Spleen (tissue), 11 donors: Measurements from ENCODE around the gene NFU1. TPM values are rescaled to one million over a fixed set of nuclear protein-coding genes. Genes with fewer than 3 reads are reported as not detected.

Experiments
- DNase-seq: peaks from one replicate; pipeline ENCODE4 v3.0.0-alpha.2; 2020
- H3K27ac ChIP-seq, 8 donors: fragments of 200-600 bp; sonication (generic) in 7 of 8; 1 replicate in 4 of 8; 2 replicates in 4 of 8; pipeline versions ENCODE4 v1.5.0 to v1.8.0; 2016 to 2021; ENCODE audit warnings: inconsistent platforms in 4 of 8, mild to moderate bottlenecking in 4 of 8, moderate library complexity in 1 of 8
- H3K27me3 ChIP-seq, 7 donors: fragments of 200-600 bp; sonication (generic) in 6 of 7; replicated peaks in 1 of 7; 1 replicate in 4 of 7; 2 replicates in 3 of 7; pipeline versions ENCODE4 v1.5.0 to v1.8.0; 2016 to 2021; ENCODE audit warnings: inconsistent platforms in 3 of 7, mild to moderate bottlenecking in 1 of 7
- H3K36me3 ChIP-seq, 6 donors: fragments of 200-600 bp; sonication (generic) in 5 of 6; 1 replicate in 4 of 6; 2 replicates in 2 of 6; pipeline versions ENCODE4 v1.5.0 to v1.8.0; 2016 to 2021; ENCODE audit warnings: inconsistent platforms in 2 of 6
- H3K4me1 ChIP-seq, 6 donors: fragments of 200-600 bp; sonication (generic) in 5 of 6; 1 replicate in 3 of 6; 2 replicates in 3 of 6; pipeline versions ENCODE4 v1.5.0 to v1.8.0; 2016 to 2021; ENCODE audit warnings: inconsistent platforms in 3 of 6
- H3K4me3 ChIP-seq, 8 donors: fragments of 200-600 bp; sonication (generic) in 7 of 8; 1 replicate in 4 of 8; 2 replicates in 4 of 8; pipeline versions ENCODE4 v1.5.0 to v1.8.0; 2016 to 2021; ENCODE audit warnings: inconsistent platforms in 4 of 8, mild to moderate bottlenecking in 4 of 8, moderate library complexity in 2 of 8
- H3K9me3 ChIP-seq, 8 donors: fragments of 200-600 bp; sonication (generic) in 7 of 8; 1 replicate in 4 of 8; 2 replicates in 4 of 8; pipeline versions ENCODE4 v1.5.0 to v1.8.0; 2016 to 2021; ENCODE audit warnings: inconsistent platforms in 4 of 8
- CTCF ChIP-seq, 11 experiments: fragments of 200-600 bp in 7 of 11; fragments of 450-650 bp in 4 of 11; sonication (generic) in 4 of 11; IDR thresholded peaks in 8 of 11; conservative IDR thresholded peaks in 3 of 11; 1 replicate in 7 of 11; 2 replicates in 4 of 11; pipeline versions ENCODE4 v1.4.0 to v1.8.0; 2016 to 2021; ENCODE audit warnings: antibody characterized with exemption in 11 of 11, inconsistent platforms in 4 of 11, mild to moderate bottlenecking in 1 of 11
- POLR2A ChIP-seq, 3 donors: fragments of 450-650 bp; IDR thresholded peaks; one replicate each; pipeline ENCODE4 v1.5.1; 2017; ENCODE audit warnings: antibody characterized with exemption in 3 of 3, mild to moderate bottlenecking in 1 of 3
- POLR2AphosphoS5 ChIP-seq, 3 donors: sonication (generic); formaldehyde crosslinking; IDR thresholded peaks; one replicate each; pipeline ENCODE4 v1.5.1; 2017; ENCODE audit warnings: antibody characterized with exemption in 3 of 3
- WGBS, 5 donors: extraction: QIAGEN DNeasy Blood & Tissue Kit in 3 of 5; methylation state at CpG; one replicate each; pipeline versions ENCODE4 v1.1.5 to v1.1.7; 2013 to 2018; 5-methylcytosine and 5-hydroxymethylcytosine counted together
- intact Hi-C: fragments of 100-400 bp; cut with DNase I; formaldehyde crosslinking; loops from one replicate; pipeline ENCODE4 v1.15.0; 2023; ENCODE audit warnings: low total_unique reads
- polyA plus RNA-seq, 3 donors: library from polyadenylated mRNA; stranded (reverse); fragments of 200-250 nt; gene quantifications; one replicate each; pipeline ENCODE4 v1.2.1, GENCODE V29; 2013
- total RNA-seq, 7 donors: library from RNA; depleted of rRNA in 3 of 7; stranded (reverse); fragments of >200 nt in 3 of 7; fragmentation: NEBNext Ultra II Directional in 4 of 7; extraction: Animal tissue kit (Norgen Biotek cat#: 25700) in 4 of 7; gene quantifications; one replicate each; pipeline versions ENCODE4 v1.1.0 to v1.2.1, GENCODE V29; 2016 to 2021
- donor health status: healthy with polysubstance abuse.
- donor health status: DM: no; HTN: no; CAD: no; lungs with moderate emphysema.
- donor health status: DM: no; HTN: no; CAD: no.
- donor health status: Bipolar disorder and iron deficiency.
- donor health status: healthy.
- donor health status: DM: no; HTN: no; CAD: no.
- donor health status: DM: yes; HTN: yes; CAD: no.

The NFU1 gene
- total and polyA plus RNA-seq, 10 donors: 24.8 to 53.0 (median 33.2) TPM

- intact Hi-C loops: no loop called here
- no peak overlapping the region for H3K4me3 ChIP-seq
- no peaks in the 10 kb centered on the region for H3K9me3 ChIP-seq
- no peak overlapping the region for H3K27ac ChIP-seq
- TF ChIP-seq POLR2AphosphoS5 (IDR thresholded peaks at IDR 0.05) (no peak), CTCF (IDR thresholded peaks at IDR 0.05 in 8 of 11, conservative IDR thresholded peaks at IDR 0.05 in 3 of 11) (no peak), POLR2A (IDR thresholded peaks at IDR 0.05) (no peak)
- no peak for DNase-seq
- H3K36me3 ChIP-seq: peaks cover 0 to 62% (median 2%) of the 10 kb centered on the region in 6 donors
- H3K27me3 ChIP-seq: no peaks in the 10 kb centered on the region
- WGBS, 5 donors: 86 to 100% (median 89%) methylated on average over 1 of the region's 1 CpG
- peaks cover 0 to 17% (median 0%) of the 10 kb centered on the region in 6 donors for H3K4me1 ChIP-seq
These were observed 44.2 kb upstream of the NFU1 start for GRCh38 chr2:69481421-69481820.

GRCh38 chr2:69477627-69478026, 40.4 kb upstream of the NFU1 start:
- intact Hi-C loops: no loop called here
- no peak for DNase-seq
- TF ChIP-seq POLR2A (IDR thresholded peaks at IDR 0.05) (no peak), POLR2AphosphoS5 (IDR thresholded peaks at IDR 0.05) (no peak), CTCF (IDR thresholded peaks at IDR 0.05 in 8 of 11, conservative IDR thresholded peaks at IDR 0.05 in 3 of 11) (no peak)
- peaks cover 0 to 68% (median 2%) of the 10 kb centered on the region in 6 donors for H3K36me3 ChIP-seq
- H3K27me3 ChIP-seq: no peaks in the 10 kb centered on the region
- peaks cover 0 to 16% (median 0%) of the 10 kb centered on the region in 6 donors for H3K4me1 ChIP-seq
- no peak overlapping the region for H3K27ac ChIP-seq
- H3K4me3 ChIP-seq: no peak overlapping the region
- H3K9me3 ChIP-seq: no peaks in the 10 kb centered on the region
- WGBS, 5 donors: 44 to 60% (median 56%) methylated on average over 1 of the region's 1 CpG

GRCh38 chr2:69474688-69475087, 37.5 kb upstream of the NFU1 start:
- Histone ChIP-seq H3K36me3 (peaks cover 0 to 39% (median 3%) of the 10 kb centered on the region in 6 donors), H3K9me3 (no peaks in the 10 kb centered on the region), H3K4me3 (no peak overlapping the region), H3K27ac (no peak overlapping the region), H3K4me1 (peaks cover 0 to 16% (median 0%) of the 10 kb centered on the region in 6 donors), H3K27me3 (no peaks in the 10 kb centered on the region)
- TF ChIP-seq POLR2AphosphoS5 (IDR thresholded peaks at IDR 0.05) (no peak), POLR2A (IDR thresholded peaks at IDR 0.05) (no peak)
- 92 to 98% (median 93%) methylated on average over 2 of the region's 2 CpGs for WGBS, 5 donors
- DNase-seq: no peak
- intact Hi-C loops: no loop called here

GRCh38 chr2:69471793-69472192, 34.6 kb upstream of the NFU1 start:
- peaks cover 0 to 25% (median 3%) of the 10 kb centered on the region in 6 donors for H3K36me3 ChIP-seq
- intact Hi-C loops: no loop called here
- no peak for DNase-seq
- TF ChIP-seq CTCF (IDR thresholded peaks at IDR 0.05 in 8 of 11, conservative IDR thresholded peaks at IDR 0.05 in 3 of 11) (no peak), POLR2A (IDR thresholded peaks at IDR 0.05) (no peak), POLR2AphosphoS5 (IDR thresholded peaks at IDR 0.05) (no peak)
- H3K4me1 ChIP-seq: peaks cover 0 to 8% (median 0%) of the 10 kb centered on the region in 6 donors
- no peaks in the 10 kb centered on the region for H3K27me3 ChIP-seq
- no peaks in the 10 kb centered on the region for H3K9me3 ChIP-seq
- WGBS, 5 donors: 76 to 88% (median 83%) methylated on average over 2 of the region's 2 CpGs
- no peak overlapping the region for H3K27ac ChIP-seq
- H3K4me3 ChIP-seq: no peak overlapping the region

- TF ChIP-seq POLR2AphosphoS5 (IDR thresholded peaks at IDR 0.05) (no peak), CTCF (IDR thresholded peaks at IDR 0.05 in 8 of 11, conservative IDR thresholded peaks at IDR 0.05 in 3 of 11) (no peak), POLR2A (IDR thresholded peaks at IDR 0.05) (no peak)
- Histone ChIP-seq H3K27ac (no peak overlapping the region), H3K9me3 (no peaks in the 10 kb centered on the region), H3K4me3 (no peak overlapping the region), H3K27me3 (no peaks in the 10 kb centered on the region), H3K4me1 (peaks cover 0 to 4% (median 0%) of the 10 kb centered on the region in 6 donors), H3K36me3 (peaks cover 0 to 32% (median 8%) of the 10 kb centered on the region in 6 donors)
- 72 to 91% (median 73%) methylated on average over 5 of the region's 5 CpGs for WGBS, 5 donors
- no peak for DNase-seq
- intact Hi-C loops: no loop called here
These were observed 33.7 kb upstream of the NFU1 start for GRCh38 chr2:69470911-69471310.
